GM18909 (cell line): ENCODE results near the gene GNAQ.

ENCODE experiments used
- ATAC-seq: cut with Tn5 transposase; IDR thresholded peaks from one replicate; pipeline ENCODE4 v1.9.1; 2021; ENCODE audit warnings: mild to moderate bottlenecking; ENCODE audit not compliant: unreplicated experiment, poor library complexity

The GNAQ gene

DNA sequence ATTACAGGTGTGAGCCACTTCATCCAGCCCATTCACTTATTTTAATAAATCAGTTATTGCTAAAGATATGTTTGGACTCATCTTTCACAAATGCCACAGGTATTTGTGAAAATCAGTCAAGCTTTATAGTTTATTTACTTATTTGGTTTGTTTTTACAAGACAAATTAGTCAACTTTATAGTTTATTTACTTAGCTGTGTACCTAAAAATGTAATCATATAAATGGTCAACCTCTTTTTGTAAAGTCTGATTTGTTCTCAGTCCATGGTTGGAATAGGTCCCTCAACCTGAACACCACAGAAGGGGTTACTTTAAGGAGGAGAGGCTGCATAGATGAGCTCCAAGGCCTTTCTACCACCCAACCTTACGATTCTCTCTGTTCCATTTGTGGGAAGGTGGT is 80.2 kb downstream of the GNAQ start:
- ATAC-seq: no peak

DNA sequence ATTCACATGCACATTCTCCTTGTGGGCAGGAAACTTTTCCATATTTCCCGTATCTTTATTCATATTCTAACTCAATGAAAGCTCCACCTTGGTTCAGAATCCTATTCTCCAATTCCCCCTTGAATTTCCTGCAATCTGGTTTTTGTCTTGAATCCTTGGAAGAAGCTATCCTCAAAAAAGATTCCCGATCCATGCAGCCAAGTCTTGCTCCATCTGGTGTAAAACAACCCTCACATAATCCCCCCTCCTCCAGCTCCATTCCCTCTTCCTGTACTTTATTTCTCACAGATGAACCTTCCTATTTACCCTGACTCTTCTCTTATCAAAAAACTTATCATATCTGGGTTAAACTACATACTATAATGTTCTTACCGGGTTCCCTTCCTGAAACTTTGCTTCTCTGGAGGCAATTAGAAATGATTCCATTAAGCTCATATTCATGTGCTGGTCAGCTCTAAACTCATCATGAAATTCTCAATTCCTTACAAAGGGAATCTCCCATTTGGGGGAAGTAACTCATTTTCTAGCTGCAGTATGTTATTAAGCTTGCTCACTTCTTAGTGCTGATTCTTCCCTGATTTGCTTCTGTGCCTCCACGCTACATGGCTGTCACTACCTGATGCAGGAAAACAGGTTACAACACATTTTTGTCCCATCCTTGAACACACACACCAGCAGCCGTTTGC is 81.7 kb downstream of the GNAQ start:
- no peak for ATAC-seq

DNA sequence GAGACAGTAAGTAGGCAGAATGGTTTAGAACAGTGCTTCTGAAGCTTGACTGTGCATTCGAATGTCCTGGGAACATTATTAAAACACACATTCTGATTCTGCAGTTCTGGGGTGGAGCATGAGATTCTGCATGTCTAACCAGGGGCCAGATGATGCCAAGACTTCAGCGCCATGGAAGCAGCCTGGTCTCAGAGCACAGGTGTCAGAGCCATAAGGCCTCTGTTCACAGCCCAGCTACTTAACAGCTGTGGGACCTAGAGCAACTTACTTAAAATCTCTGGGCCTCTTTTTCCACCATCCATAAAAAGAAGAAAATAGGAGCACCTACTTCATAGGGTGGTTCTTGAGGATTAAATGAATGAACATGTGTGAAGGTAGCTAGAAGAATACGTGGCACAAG is 84.0 kb downstream of the GNAQ start:
- no peak for ATAC-seq

DNA sequence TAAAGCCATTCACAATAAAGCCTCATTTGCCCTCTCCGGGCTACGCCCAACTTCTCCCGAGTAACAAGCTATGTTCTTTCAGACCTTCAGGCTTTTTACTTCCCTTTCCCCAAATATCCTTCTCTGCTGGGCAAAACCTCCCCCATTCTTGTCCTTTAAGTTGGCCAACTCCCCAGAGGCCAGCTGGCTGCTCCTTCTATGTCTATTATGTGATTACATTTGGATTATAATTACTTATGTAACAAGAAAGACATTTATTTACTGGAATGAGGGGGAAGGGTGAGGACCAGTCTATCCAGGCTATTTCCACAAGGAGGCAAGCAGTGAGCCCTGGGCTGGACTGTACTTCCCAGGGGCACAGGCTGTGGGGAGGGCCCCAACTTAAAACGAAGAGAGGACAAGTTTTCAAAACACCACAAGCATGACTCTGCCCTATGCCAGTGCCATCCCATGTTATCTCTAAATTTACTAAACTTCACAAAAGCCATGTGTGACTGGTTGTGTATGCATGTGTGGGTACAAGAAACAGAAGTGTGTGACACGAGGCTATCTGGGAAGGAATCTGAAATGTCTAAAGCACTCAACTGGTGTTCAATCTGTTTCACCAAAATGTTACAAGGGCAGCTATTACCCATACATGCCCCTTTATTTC is 84.5 kb downstream of the GNAQ start:
- ATAC-seq: no peak

DNA sequence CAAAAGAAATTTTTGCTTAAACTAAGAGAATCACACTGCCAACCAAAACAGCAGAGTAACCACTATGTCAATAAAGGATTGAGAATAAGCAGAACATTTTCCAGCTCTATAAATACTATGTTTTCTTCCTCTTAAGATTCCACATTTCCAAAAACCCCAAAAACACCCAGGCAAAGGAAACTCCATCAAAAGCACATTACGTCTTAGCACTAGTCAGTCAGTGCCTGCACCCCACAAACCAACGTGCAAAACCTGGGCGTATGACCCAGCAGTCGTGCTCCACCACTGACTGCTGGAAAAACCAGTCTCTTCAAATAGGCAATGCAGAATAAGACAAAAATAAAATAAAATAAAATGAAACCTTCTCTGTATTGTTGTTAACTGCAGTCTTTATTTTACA is 85.3 kb downstream of the GNAQ start:
- ATAC-seq: no peak

DNA sequence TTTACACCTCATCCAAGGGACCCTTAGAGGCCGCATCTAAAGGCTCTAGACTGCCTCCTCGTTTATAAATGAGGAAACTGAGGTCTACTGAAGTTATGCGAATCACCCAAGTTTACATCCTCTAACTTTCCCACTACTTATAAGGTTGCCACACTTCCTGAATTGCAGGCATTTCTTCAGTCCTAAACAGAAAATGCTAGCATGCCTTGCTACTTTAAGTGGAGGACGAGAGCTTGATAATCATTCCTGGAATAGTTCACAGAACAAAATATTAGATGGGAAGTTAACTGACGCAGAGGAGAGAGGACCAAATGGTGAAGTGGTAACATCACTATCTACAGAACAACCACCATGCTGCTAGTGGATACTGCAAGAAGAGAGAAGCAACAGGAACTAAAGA is 85.8 kb downstream of the GNAQ start:
- ATAC-seq: no peak

DNA sequence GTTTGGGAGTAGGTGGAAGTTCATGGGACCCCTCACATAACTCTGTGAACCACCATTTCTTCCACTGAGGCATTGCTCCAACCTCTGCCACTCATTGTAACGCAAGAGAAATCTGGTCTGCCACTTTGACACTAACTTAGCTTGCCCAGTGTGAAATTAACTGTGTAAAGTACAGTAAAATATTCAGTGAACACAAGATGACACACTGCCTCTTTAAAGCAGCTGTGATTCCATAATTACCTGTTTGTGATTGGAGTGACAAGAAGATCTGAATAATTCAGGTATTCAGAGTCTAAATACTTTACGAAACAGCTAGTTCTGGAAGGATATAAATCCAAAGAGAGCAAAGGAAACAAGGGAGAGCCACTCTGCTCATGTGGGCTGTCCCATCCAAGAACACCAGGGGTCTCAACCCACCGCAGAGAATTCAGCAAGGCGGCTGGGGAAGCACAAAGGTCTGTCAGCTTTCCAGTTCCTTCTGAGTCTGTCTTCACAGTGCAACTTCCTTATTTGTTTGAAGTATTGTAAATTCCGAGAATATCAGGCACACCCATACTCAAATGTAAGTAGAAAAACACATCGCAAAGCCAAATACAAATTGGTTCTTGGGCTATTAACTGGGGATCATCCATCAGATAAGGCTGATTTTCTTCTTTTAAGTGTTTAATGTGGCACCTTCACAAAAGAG is 86.9 kb downstream of the GNAQ start:
- ATAC-seq: no peak

DNA sequence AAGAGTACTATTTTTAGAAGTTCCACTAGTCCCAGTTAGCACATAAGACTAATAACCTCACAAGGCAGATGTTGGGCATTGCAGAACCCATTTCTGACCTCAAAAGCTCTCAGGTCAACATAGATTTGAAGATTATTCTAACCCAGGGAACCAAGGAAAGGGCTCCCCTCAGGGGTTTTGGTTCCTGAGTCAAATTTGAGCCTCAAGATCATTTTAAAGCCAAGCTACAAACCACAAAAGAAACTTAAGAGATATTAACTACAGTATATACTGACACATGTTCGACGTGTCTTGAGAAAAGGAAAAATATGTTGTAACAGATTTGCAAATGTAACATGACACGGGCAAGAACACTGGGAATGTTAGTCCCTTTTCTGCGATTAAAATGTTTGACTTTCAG is 88.6 kb downstream of the GNAQ start:
- ATAC-seq: no peak

DNA sequence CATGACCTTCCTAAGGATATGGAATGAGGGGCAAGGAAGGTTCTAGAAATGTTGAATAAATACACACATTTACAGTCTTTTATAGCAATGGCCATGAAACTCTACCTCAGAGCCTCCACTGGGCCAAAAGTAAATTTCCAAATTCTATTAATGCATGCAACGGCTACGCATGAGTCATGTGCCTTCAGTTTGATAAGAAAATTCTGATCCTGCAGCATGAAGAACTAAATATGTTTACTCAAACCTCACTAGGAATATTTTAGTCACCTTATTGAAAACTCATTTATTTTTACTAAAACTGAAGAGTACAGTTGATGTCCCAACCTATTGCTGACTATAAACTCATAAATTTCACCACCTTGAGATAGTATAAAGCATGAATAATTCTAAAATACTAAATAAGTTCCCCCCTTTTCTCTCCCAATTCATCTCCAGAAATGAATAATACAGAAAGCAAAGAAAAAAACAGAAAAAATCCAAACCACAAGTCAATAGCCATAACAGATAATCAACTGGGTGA is 92.4 kb downstream of the GNAQ start:
- no peak for ATAC-seq

DNA sequence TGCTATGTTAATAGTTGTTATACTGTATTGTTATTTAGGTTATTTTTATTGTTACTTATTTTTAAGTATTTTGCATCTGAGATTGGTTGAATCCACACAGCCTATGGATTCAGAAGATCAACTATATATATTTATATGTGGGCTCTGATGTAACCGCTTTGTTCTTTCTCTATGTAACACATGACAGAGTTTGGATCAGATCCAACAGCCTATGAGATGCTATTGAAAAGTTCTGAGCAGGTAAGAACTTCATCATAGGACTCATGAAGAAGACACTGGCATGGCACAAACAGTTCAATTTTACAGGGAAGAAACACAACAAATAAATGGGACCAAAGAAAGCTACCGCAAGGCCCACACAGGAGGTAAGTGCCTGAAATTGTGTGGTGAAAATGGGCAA is 93.4 kb downstream of the GNAQ start:
- ATAC-seq: no peak

DNA sequence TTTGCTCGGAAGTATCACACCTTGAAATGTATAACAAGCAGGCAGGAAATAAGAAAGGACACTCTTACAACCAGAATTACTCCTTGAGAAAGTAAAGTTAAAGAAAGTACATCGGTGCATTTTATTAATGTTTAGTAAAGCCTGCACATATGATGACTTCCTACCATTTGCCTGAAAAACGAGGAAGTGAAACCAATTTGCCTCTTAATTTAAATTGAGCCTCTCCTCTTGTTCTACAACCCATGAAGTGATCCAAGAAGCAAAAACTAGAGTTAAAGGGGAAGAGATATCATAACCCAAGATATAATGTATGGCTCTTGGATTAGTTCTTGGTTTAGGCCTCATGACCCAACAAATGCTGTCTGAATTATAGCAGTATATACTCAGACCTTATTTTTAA is 95.6 kb downstream of the GNAQ start:
- no peak for ATAC-seq

DNA sequence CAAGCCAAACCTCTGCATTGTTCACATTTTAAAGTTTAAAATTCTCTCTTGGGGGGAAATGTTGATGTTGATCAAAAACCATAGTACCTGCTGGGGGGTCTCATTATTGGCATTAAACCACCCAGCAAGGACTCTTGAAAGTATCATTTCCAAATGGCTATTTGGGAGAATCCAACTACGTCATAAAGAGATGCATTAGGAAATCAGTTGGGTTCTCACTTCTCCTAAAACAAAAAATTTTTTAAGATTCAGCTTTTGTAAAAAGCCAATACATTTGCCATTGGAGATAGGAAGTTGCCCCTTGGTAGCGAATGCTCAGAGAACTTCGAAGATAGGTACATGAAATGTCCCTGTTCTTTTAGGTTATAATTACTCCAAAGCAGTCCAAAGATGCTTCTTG is 96.4 kb downstream of the GNAQ start:
- ATAC-seq: no peak

DNA sequence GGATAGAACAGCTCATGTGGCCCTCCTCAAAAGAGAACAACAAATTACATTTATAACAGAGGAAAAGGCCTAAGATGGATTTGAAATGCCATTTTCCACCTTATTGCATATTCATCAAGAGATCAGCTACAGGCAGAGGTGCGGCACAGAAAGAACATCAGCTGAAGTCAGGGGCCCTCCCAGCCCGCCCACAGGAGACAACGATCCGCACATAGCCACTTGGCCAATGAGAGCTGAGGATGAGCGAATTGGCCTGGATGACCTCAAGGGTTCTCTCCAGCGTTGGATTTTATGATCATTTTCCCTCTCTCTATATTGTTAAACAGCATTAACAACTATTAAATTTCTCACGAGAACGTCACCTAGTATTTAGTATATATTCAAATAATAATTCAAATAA is 97.6 kb downstream of the GNAQ start:
- no peak for ATAC-seq

DNA sequence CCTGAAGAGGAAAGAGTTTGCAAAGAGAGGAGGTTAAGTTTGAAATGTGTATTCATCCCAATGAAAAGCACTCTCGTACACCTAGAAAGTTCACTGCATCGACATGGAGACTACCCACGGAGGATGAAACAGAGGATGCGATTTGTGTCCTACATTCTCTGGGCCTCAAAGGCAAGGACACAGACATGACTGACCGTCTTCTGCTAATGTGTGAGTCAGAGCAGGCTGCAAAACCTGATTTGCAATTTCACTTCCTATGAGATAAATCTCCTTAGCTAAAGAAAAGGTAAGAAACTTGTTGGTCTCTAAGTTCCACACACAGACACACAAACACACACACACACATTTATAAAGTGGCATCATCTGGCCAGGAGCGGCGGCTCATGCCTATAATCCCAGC is 98.6 kb downstream of the GNAQ start:
- no peak for ATAC-seq

DNA sequence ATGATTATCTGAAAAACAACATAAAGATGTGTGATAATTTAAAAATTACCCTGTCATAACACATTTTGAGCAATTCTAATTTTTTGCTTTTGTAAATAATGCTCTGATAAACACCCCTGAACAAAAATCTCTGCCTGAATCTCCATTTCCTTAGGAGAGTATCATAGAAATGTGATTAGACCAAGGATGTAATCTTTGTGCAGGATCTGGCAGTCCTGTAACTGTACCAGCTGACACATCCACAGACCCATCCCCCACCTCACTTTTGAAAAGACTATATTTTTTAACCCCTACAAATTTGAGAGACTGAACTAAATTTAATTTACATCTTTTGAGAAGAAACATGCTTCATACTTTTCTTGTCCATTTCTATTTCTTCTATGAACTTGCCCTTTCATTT is 101.7 kb downstream of the GNAQ start:
- ATAC-seq: no peak

DNA sequence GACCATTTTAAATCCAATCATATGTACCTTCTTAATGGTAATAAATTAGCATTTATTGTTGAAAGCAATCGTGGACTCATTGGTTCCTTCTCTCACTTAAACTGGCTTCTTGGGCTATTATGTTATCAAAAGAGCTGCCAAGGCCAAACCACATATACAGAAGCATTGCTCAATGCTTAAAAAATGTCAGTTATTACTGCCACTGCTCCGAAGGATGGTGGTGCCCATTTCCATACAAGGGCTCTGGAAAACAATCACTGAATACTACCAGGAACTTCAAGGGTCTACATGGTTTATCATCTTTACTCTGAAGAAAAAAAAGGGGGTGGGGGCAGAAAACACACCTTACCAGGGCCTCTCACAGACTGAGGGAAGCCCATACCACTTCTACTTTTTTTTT is 104.3 kb downstream of the GNAQ start:
- ATAC-seq: no peak

DNA sequence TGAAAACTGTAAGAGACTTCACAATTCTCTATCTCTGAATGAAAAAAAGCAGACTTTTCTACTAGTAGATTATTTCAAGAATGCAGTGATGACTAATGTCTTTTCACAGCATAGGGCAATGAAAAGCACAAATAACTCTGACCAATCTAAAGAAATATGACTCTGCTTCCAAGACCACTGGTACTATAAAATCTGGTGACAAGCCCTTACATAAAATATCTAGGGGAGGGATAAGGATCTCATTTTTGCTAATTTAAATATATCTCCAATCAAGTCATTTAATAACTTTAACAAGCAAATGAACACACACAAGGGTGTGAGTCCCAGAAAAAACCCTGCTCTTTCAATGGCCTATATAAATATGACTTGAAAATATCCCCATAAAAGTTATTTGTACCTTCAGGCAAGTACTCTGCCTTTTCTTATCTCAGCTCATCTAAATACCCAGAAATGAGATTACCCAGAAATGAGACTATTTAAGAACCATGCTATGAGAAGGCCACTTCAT is 105.2 kb downstream of the GNAQ start:
- ATAC-seq: no peak

DNA sequence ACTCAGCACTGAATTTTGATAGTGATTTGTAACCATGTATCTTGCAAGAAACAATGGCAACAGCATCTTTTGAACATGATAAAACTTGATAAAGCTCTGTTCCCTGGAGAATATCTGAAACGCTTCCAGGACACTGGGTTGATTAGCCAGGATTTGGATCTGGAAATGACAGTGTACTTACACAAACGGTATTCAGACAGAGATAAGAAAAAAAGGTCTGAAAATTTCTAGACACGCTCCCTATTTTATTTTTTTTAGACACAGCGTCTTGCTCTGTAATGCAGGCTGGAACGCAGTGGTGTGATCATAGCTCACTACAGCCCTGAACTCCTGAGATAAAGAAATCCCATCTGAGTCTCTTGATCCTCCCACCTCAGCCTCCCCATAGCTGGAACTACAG is 109.0 kb downstream of the GNAQ start:
- ATAC-seq: no peak

DNA sequence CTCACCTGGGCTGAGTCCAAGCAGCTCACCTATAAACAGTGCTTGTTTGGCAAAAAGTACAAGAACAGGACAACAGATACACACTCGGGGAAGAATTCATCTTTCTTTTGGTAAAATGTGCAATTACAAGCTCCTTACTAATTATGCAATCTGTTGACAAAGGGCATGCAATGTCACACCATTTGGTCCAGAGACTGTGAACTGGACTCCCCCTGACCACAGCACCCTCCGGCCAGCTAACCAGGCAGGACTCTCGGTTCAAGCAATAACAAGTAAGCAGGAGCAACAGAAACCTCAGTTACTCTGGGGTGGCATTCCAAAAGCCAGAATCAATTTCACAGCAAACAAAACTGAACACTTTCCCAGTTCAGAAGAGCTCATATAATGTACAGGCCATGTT is 113.8 kb downstream of the GNAQ start:
- no peak for ATAC-seq

DNA sequence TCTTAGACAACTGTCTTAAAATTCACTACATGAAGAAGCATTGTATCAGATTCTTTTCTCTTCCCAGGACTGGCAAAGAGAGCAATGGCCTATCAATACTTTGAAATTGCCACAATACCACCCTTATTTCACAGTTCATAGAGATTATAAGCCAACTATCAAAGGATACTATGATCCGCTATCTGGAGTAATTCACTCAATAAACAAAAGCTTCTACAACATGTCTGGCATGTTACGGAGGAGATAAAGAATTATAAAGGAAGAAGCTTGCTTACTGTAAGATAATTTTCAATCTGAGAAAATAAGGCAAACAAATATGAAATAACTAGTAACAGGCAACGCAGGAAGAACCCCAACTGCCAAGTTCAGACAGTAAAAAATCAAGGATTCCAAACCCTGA is 114.8 kb downstream of the GNAQ start:
- no peak for ATAC-seq

DNA sequence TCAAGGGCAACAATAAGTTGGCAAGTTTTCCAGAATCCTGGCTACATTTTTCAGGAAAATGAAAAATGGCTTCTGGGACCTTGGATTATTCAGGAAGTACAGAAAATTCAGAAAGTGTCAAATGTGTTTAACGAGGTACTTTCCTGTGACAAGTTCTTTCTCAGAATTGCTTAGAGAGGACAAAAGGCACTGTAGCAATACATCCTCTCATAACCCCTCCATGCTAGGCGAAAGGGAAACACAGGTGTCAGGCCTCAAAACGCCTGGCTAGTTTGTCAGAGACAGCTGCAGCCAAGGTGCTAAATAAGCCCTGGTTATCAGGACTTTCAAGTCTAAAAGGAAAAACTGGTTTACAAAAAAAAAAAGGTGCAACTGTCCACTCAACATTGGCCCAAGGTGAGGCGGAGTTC is 115.2 kb downstream of the GNAQ start:
- no peak for ATAC-seq
